Measurements from ENCODE around the gene MEOX1.

DNA sequence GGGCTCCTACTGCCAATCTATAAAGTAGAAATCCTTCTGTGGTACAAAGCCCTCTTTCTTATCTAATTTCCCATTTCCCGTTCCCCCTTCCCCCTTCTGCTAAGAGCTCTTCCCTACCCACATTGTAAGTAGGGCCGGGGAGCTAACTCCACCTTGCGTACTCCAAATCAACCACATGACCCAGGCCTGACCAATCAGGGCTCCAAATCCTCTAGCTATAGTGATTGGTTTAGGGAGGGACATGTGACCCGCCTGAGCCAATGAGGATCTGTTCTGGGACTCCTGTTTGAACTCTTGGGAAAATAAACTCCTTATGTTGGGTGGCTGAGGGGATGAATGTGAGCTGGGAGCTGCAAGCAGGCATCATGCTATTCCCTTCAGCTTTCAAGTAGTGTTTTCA lies 40.9 kb upstream of the MEOX1 start:
- TF ChIP-seq, protein P1, sequence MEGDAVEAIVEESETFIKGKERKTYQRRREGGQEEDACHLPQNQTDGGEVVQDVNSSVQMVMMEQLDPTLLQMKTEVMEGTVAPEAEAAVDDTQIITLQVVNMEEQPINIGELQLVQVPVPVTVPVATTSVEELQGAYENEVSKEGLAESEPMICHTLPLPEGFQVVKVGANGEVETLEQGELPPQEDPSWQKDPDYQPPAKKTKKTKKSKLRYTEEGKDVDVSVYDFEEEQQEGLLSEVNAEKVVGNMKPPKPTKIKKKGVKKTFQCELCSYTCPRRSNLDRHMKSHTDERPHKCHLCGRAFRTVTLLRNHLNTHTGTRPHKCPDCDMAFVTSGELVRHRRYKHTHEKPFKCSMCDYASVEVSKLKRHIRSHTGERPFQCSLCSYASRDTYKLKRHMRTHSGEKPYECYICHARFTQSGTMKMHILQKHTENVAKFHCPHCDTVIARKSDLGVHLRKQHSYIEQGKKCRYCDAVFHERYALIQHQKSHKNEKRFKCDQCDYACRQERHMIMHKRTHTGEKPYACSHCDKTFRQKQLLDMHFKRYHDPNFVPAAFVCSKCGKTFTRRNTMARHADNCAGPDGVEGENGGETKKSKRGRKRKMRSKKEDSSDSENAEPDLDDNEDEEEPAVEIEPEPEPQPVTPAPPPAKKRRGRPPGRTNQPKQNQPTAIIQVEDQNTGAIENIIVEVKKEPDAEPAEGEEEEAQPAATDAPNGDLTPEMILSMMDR (IDR thresholded peaks at IDR 0.05; ENCODE audit: low read length) = no peak
- no peak for TF ChIP-seq EZH2 (optimal IDR thresholded peaks at IDR 0.05; ENCODE audit: low read depth, low read length)
- no peak for TF ChIP-seq EZH2phosphoT487 (IDR thresholded peaks at IDR 0.05; ENCODE audit: low read length)
